Measurements from ENCODE around the gene BCKDK. TPM values are rescaled to one million over a fixed set of nuclear protein-coding genes. Genes with fewer than 3 reads are reported as not detected.

Gene BCKDK
- total and polyA plus RNA-seq, 2 of the 13 experiments (the other 11 are each of a cell fraction or from before 2014, with no cell fraction given) = 24.9 to 42.6 TPM

GRCh38 chr16:31093132-31093703 lies 15.0 kb upstream of the BCKDK start (continued):
- no peak for TF ChIP-seq TFDP2 (CRISPR knock-in tag; IDR thresholded peaks at IDR 0.05)
- TF ChIP-seq ATAD3A (CRISPR knock-in tag; IDR thresholded peaks at IDR 0.05) = no peak
- no peak for TF ChIP-seq ZNF205 (CRISPR knock-in tag; IDR thresholded peaks at IDR 0.05)
- TF ChIP-seq KLF9 (CRISPR knock-in tag; IDR thresholded peaks at IDR 0.05; ENCODE audit: low read depth) = no peak
- no peak for TF ChIP-seq ZNF672 (CRISPR knock-in tag; IDR thresholded peaks at IDR 0.05)
- no peak for TF ChIP-seq NFE2L2 (IDR thresholded peaks at IDR 0.05; ENCODE audit: low read length)
- TF ChIP-seq ZNF674 (CRISPR knock-in tag; IDR thresholded peaks at IDR 0.05; ENCODE audit: low read depth) = no peak
- no peak for TF ChIP-seq ZNF660 (CRISPR knock-in tag; IDR thresholded peaks at IDR 0.05; ENCODE audit: borderline replicate concordance, low read depth)
- TF ChIP-seq RBM22 (optimal IDR thresholded peaks at IDR 0.05; ENCODE audit: low read length) = no peak
- TF ChIP-seq ETV5 (CRISPR knock-in tag; IDR thresholded peaks at IDR 0.05; ENCODE audit: borderline replicate concordance) = no peak; the same call in 1 of the 2 replicates
- TF ChIP-seq NR2F2 (IDR thresholded peaks at IDR 0.05; ENCODE audit: borderline replicate concordance, low read depth) = no peak
- no peak for TF ChIP-seq SOX13 (IDR thresholded peaks at IDR 0.05)
- TF ChIP-seq SOX13 (CRISPR knock-in tag; conservative IDR thresholded peaks at IDR 0.05 in 1 of 2, IDR thresholded peaks at IDR 0.05 in 1 of 2) = 0 out of 4 replicates have a peak, but pooled peaks of 1 of the 2 experiments have one; percentile 47
- no peak for TF ChIP-seq HNF1B (CRISPR knock-in tag; IDR thresholded peaks at IDR 0.05)
- no peak for TF ChIP-seq MBD4 (IDR thresholded peaks at IDR 0.05; ENCODE audit: borderline replicate concordance, low read length)
- peak; percentile 51; the same call in 1 of the 2 replicates for TF ChIP-seq ZNF788 (CRISPR knock-in tag; IDR thresholded peaks at IDR 0.05; ENCODE audit: borderline replicate concordance)
- 0 out of 2 replicates have a peak, but pooled peaks have one; percentile 27 for TF ChIP-seq PATZ1 (CRISPR knock-in tag; IDR thresholded peaks at IDR 0.05)
- no peak for TF ChIP-seq ZNF253 (CRISPR knock-in tag; IDR thresholded peaks at IDR 0.05; ENCODE audit: borderline replicate concordance)
- no peak for TF ChIP-seq RELA (CRISPR knock-in tag; IDR thresholded peaks at IDR 0.05)
- no peak for TF ChIP-seq ZNF841 (CRISPR knock-in tag; IDR thresholded peaks at IDR 0.05; ENCODE audit: borderline replicate concordance)
- TF ChIP-seq ZBTB34 (CRISPR knock-in tag; IDR thresholded peaks at IDR 0.05) = no peak
- TF ChIP-seq ZSCAN25 (CRISPR knock-in tag; IDR thresholded peaks at IDR 0.05) = no peak
- TF ChIP-seq MLX (CRISPR knock-in tag; IDR thresholded peaks at IDR 0.05) = no peak
- TF ChIP-seq ZNF121 (CRISPR knock-in tag; IDR thresholded peaks at IDR 0.05) = no peak
- no peak for TF ChIP-seq ZNF510 (CRISPR knock-in tag; IDR thresholded peaks at IDR 0.05; ENCODE audit: low read depth)
